Esophagus squamous epithelium (tissue), 5 donors: ENCODE measurements around the gene TMEM132D. TPM values are rescaled to one million over a fixed set of nuclear protein-coding genes. Genes with fewer than 3 reads are reported as not detected.

ENCODE experiments used
- DNase-seq: peaks from one replicate; lab custom pipeline; 2025; lab: John Stamatoyannopoulos, UW
- H3K27ac ChIP-seq, 4 donors: fragments of 200-600 bp; sonication (generic); one replicate each; pipeline ENCODE4 v1.5.1; 2016 to 2019; ENCODE audit warnings: mild to moderate bottlenecking in 1 of 4
- H3K27me3 ChIP-seq, 4 donors: fragments of 200-600 bp; sonication (generic); 1 replicate in 3 of 4; 2 replicates in 1 of 4; pipeline versions ENCODE4 v1.5.1 to v1.6.0; 2017 to 2021; ENCODE audit warnings: antibody characterized with exemption in 1 of 4
- H3K36me3 ChIP-seq, 3 donors: fragments of 200-600 bp; sonication (generic); one replicate each; pipeline ENCODE4 v1.5.1; 2016 to 2019
- H3K4me1 ChIP-seq, 3 donors: fragments of 200-600 bp; sonication (generic); one replicate each; pipeline ENCODE4 v1.5.1; 2017 to 2019
- H3K4me3 ChIP-seq, 4 donors: fragments of 200-600 bp; sonication (generic); 1 replicate in 3 of 4; 2 replicates in 1 of 4; pipeline ENCODE4 v1.5.1; 2016 to 2019; ENCODE audit warnings: mild to moderate bottlenecking in 2 of 4, moderate library complexity in 1 of 4
- H3K9me3 ChIP-seq, 3 donors: fragments of 200-600 bp; sonication (generic); one replicate each; pipeline ENCODE4 v1.5.1; 2016 to 2019
- POLR2A ChIP-seq, 4 donors: fragments of 450-650 bp; IDR thresholded peaks; one replicate each; pipeline ENCODE4 v1.6.1; 2017; ENCODE audit warnings: antibody characterized with exemption in 4 of 4, mild to moderate bottlenecking in 4 of 4, moderate library complexity in 3 of 4
- WGBS, 2 donors: methylation state at CpG; one replicate each; pipeline ENCODE4 v1.1.5; 2018; 5-methylcytosine and 5-hydroxymethylcytosine counted together
- intact Hi-C: fragments of 100-400 bp; cut with DNase I; formaldehyde crosslinking; loops from one replicate; pipeline ENCODE4 v1.15.0; 2022
- total RNA-seq, 4 donors: library from RNA; depleted of rRNA; stranded (reverse); fragments of >200 nt; gene quantifications; one replicate each; pipeline ENCODE4 v1.1.0, GENCODE V29; 2016
- TF ChIP-seq, protein P1 (sequence below), 6 experiments: fragments of 450-650 bp in 4 of 6; fragments of 200-600 bp in 2 of 6; sonication (generic) in 2 of 6; IDR thresholded peaks; one replicate each; pipeline ENCODE4 v1.5.1; 2016 to 2019; ENCODE audit warnings: antibody characterized with exemption in 6 of 6, mild to moderate bottlenecking in 4 of 6, moderate library complexity in 4 of 6
- donor health status: DM: yes; HTN: yes; CAD: no.

Gene TMEM132D
- total RNA-seq, 4 donors from 2014 or later = not detected

DNA sequence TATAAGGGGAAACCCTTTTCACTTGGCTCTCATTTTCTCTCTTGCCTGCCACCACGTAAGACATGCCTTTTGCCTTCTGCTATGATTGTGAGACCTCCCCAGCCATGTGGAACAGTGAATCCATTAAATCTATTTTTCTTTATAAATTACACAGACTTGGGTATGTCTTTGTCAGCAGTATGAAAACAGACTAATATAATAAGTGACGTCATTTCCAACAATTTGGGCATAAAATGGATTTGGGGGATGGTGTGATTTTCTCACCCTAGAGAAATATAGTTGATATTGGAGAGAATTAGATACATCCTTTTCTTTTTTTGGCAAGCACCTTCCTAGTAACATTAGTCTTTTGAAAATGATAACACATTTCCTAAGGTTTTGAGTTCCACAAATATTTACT lies 490.5 kb downstream of the TMEM132D start:
- H3K9me3 ChIP-seq = peaks cover 0 to 4% (median 0%) of the 10 kb centered on the region in 3 donors
- H3K36me3 ChIP-seq = no peaks in the 10 kb centered on the region
- no peaks in the 10 kb centered on the region for H3K27me3 ChIP-seq
- no peak for DNase-seq
- 52 to 67% methylated on average over 2 of the region's 2 CpGs for WGBS, 2 donors
- H3K4me1 ChIP-seq = no peaks in the 10 kb centered on the region
- TF ChIP-seq, protein P1, sequence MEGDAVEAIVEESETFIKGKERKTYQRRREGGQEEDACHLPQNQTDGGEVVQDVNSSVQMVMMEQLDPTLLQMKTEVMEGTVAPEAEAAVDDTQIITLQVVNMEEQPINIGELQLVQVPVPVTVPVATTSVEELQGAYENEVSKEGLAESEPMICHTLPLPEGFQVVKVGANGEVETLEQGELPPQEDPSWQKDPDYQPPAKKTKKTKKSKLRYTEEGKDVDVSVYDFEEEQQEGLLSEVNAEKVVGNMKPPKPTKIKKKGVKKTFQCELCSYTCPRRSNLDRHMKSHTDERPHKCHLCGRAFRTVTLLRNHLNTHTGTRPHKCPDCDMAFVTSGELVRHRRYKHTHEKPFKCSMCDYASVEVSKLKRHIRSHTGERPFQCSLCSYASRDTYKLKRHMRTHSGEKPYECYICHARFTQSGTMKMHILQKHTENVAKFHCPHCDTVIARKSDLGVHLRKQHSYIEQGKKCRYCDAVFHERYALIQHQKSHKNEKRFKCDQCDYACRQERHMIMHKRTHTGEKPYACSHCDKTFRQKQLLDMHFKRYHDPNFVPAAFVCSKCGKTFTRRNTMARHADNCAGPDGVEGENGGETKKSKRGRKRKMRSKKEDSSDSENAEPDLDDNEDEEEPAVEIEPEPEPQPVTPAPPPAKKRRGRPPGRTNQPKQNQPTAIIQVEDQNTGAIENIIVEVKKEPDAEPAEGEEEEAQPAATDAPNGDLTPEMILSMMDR (IDR thresholded peaks at IDR 0.05) = no peak
- TF ChIP-seq POLR2A (IDR thresholded peaks at IDR 0.05) = no peak
- no peak overlapping the region for H3K4me3 ChIP-seq
- H3K27ac ChIP-seq = no peak overlapping the region
- intact Hi-C loops = no loop called here

- Histone ChIP-seq H3K27me3 (no peaks in the 10 kb centered on the region), H3K27ac (no peak overlapping the region), H3K9me3 (peaks cover 0 to 8% (median 0%) of the 10 kb centered on the region in 3 donors), H3K4me3 (no peak overlapping the region), H3K36me3 (no peaks in the 10 kb centered on the region), H3K4me1 (no peaks in the 10 kb centered on the region)
- no peak for TF ChIP-seq POLR2A (IDR thresholded peaks at IDR 0.05)
- TF ChIP-seq, protein P1 (IDR thresholded peaks at IDR 0.05) = no peak
- WGBS, 2 donors = 74 to 80% methylated on average over 8 of the region's 8 CpGs
- intact Hi-C loops = no loop called here
- DNase-seq = no peak
These were observed 494.5 kb downstream of the TMEM132D start for GRCh38 chr12:129409281-129409680.

DNA sequence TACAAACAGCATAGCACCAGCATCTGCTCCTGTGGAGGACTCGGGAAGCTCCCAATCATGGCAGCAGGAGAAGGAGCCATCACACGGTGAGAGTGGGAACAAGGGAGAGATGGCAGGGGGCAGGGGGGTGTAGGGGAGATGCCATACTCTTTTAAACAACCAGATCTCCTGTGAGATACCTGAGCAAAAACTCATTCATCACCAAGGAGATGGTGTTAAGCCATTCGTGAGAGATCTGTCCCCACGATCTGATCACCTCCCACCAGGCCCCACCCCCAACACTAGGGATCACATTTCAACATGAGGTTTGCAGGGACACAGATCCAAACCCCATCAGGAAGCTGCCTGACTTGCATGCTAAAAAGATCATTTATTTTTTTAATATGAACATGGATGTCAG lies 499.3 kb downstream of the TMEM132D start:
- WGBS, 2 donors = 41 to 63% methylated on average over 3 to 4 of the region's 4 CpGs
- intact Hi-C loops = no loop called here
- Histone ChIP-seq H3K4me1 (no peaks in the 10 kb centered on the region), H3K9me3 (peaks cover 0 to 8% (median 0%) of the 10 kb centered on the region in 3 donors), H3K36me3 (no peaks in the 10 kb centered on the region), H3K27ac (no peak overlapping the region), H3K4me3 (no peak overlapping the region), H3K27me3 (no peaks in the 10 kb centered on the region)
- TF ChIP-seq POLR2A (IDR thresholded peaks at IDR 0.05) = no peak
- TF ChIP-seq, protein P1 (IDR thresholded peaks at IDR 0.05) = no peak
- DNase-seq = no peak

DNA sequence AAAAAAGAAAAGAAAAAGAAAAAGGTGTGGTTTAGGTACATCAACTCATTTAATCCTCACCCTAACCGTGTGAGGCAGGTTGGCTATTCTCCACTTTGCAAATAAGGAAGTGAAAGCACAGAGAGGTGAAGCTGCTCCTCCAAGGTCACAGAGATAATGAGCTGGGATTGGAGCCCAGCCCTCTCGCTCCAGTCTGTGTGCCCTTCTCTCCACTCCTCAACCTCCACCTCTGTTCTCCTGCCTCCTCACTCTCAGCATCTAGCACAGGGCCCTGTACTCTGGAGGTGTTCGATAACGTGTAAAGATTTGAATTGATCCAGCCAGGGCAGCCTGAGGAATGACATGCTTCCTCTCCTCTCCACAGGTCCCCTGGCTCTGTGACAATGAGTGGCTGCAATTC lies 502.3 kb downstream of the TMEM132D start:
- H3K27me3 ChIP-seq = no peaks in the 10 kb centered on the region
- no peak overlapping the region for H3K4me3 ChIP-seq
- H3K9me3 ChIP-seq = peaks cover 0 to 18% (median 0%) of the 10 kb centered on the region in 3 donors
- no peak overlapping the region for H3K27ac ChIP-seq
- H3K36me3 ChIP-seq = no peaks in the 10 kb centered on the region
- intact Hi-C loops = no loop called here
- TF ChIP-seq POLR2A (IDR thresholded peaks at IDR 0.05) = no peak
- TF ChIP-seq, protein P1 (IDR thresholded peaks at IDR 0.05) = no peak
- DNase-seq = no peak
- no peaks in the 10 kb centered on the region for H3K4me1 ChIP-seq
- WGBS, 2 donors = 24 to 45% methylated on average over 3 to 4 of the region's 4 CpGs

- H3K27ac ChIP-seq = no peak overlapping the region
- no peaks in the 10 kb centered on the region for H3K36me3 ChIP-seq
- no peak overlapping the region for H3K4me3 ChIP-seq
- DNase-seq = no peak
- TF ChIP-seq, protein P1 (IDR thresholded peaks at IDR 0.05) = no peak
- TF ChIP-seq POLR2A (IDR thresholded peaks at IDR 0.05) = no peak
- intact Hi-C loops = no loop called here
- H3K27me3 ChIP-seq = no peaks in the 10 kb centered on the region
- H3K4me1 ChIP-seq = no peaks in the 10 kb centered on the region
- 68 to 73% methylated on average over 14 to 16 of the region's 16 CpGs for WGBS, 2 donors
- H3K9me3 ChIP-seq = peaks cover 0 to 9% (median 0%) of the 10 kb centered on the region in 3 donors
These were observed 509.5 kb downstream of the TMEM132D start for GRCh38 chr12:129394177-129394825.
